Mesenchymal stem cell (in vitro differentiated cells and primary cell): ENCODE results near the gene FRMD4A.

Source experiments
- DNase-seq: peaks from one replicate; pipeline ENCODE4 v3.0.0-alpha.2; 2013
- H2AFZ ChIP-seq: one replicate; pipeline ENCODE4 v1.6.1; 2013; ENCODE audit warnings: low read depth, mild to moderate bottlenecking, control low read depth, inconsistent platforms, low read length, moderate library complexity
- H2AK5ac ChIP-seq: 2 replicates; pipeline ENCODE4 v1.6.1; 2013; ENCODE audit warnings: low read length, moderate library complexity, mild to moderate bottlenecking, inconsistent platforms; ENCODE audit not compliant: severe bottlenecking
- H2BK120ac ChIP-seq: one replicate; pipeline ENCODE4 v1.6.1; 2013; ENCODE audit warnings: low read depth, mild to moderate bottlenecking, inconsistent platforms, low read length, moderate library complexity
- H2BK12ac ChIP-seq, 2 experiments: one replicate each; pipeline ENCODE4 v1.6.1; 2013; ENCODE audit warnings: inconsistent platforms in 2 of 2, low read length in 2 of 2, mild to moderate bottlenecking in 2 of 2, moderate library complexity in 2 of 2, control low read depth in 1 of 2
- H2BK15ac ChIP-seq: one replicate; pipeline ENCODE4 v1.6.1; 2013; ENCODE audit warnings: mild to moderate bottlenecking, low read depth, inconsistent platforms; ENCODE audit not compliant: poor library complexity, severe bottlenecking
- H2BK5ac ChIP-seq: 2 replicates; pipeline ENCODE4 v1.6.1; 2013; ENCODE audit warnings: low read depth, mild to moderate bottlenecking, low read length, control low read depth, inconsistent platforms; ENCODE audit not compliant: poor library complexity, severe bottlenecking
- H3K14ac ChIP-seq, 2 experiments: one replicate each; pipeline ENCODE4 v1.6.1; 2013; ENCODE audit warnings: inconsistent platforms in 2 of 2, low read length in 2 of 2, control low read depth in 1 of 2, mild to moderate bottlenecking in 1 of 2, moderate library complexity in 1 of 2
- H3K18ac ChIP-seq, 2 experiments: one replicate each; pipeline ENCODE4 v1.6.1; 2013; ENCODE audit warnings: inconsistent platforms in 2 of 2, low read length in 2 of 2, control low read depth in 1 of 2, low read depth in 1 of 2, mild to moderate bottlenecking in 1 of 2
- H3K23ac ChIP-seq, 2 experiments: one replicate each; pipeline ENCODE4 v1.6.1; 2013; ENCODE audit warnings: inconsistent platforms in 2 of 2, low read length in 2 of 2, mild to moderate bottlenecking in 2 of 2, moderate library complexity in 2 of 2, control low read depth in 1 of 2
- H3K27ac ChIP-seq: 2 replicates; pipeline ENCODE4 v1.5.1; 2013; ENCODE audit warnings: mild to moderate bottlenecking, moderate library complexity, low read length, control low read depth, inconsistent platforms; ENCODE audit not compliant: poor library complexity, severe bottlenecking
- H3K27me3 ChIP-seq, 2 experiments: 2 replicates each; pipeline versions ENCODE4 v1.6.1 to v1.7.0; 2013; ENCODE audit warnings: low read length in 2 of 2, mild to moderate bottlenecking in 2 of 2, moderate library complexity in 2 of 2, control low read depth in 1 of 2, inconsistent platforms in 1 of 2; ENCODE audit not compliant: control insufficient read depth in 1 of 2, insufficient read depth in 1 of 2
- H3K36me3 ChIP-seq, 2 experiments: 2 replicates each; pipeline versions ENCODE4 v1.6.1 to v1.7.0; 2013; ENCODE audit warnings: low read length in 2 of 2, control low read depth in 1 of 2, inconsistent platforms in 1 of 2, low read depth in 1 of 2, mild to moderate bottlenecking in 1 of 2; ENCODE audit not compliant: insufficient read depth in 2 of 2, control insufficient read depth in 1 of 2
- H3K4ac ChIP-seq, 2 experiments: one replicate each; pipeline ENCODE4 v1.6.1; 2013; ENCODE audit warnings: inconsistent platforms in 2 of 2, low read length in 2 of 2, mild to moderate bottlenecking in 2 of 2, moderate library complexity in 2 of 2, control low read depth in 1 of 2, low read depth in 1 of 2
- H3K4me1 ChIP-seq: 2 replicates; pipeline ENCODE4 v1.6.1; 2013; ENCODE audit warnings: low read depth, low read length, control low read depth; ENCODE audit not compliant: control insufficient read depth, insufficient read depth
- H3K4me2 ChIP-seq: 2 replicates; pipeline ENCODE4 v1.6.1; 2013; ENCODE audit warnings: low read length, mild to moderate bottlenecking, inconsistent platforms; ENCODE audit not compliant: poor library complexity, severe bottlenecking
- H3K4me3 ChIP-seq, 2 experiments: 2 replicates each; pipeline versions ENCODE4 v1.5.1 to v1.7.0; 2013; ENCODE audit warnings: low read length in 2 of 2, mild to moderate bottlenecking in 2 of 2, control low read depth in 1 of 2, low read depth in 1 of 2; ENCODE audit not compliant: insufficient read depth in 1 of 2
- H3K79me1 ChIP-seq: replicated peaks from 2 replicates; pipeline ENCODE4 v1.6.1; 2013; ENCODE audit warnings: mild to moderate bottlenecking, control low read depth, low read length, inconsistent platforms; ENCODE audit not compliant: poor library complexity, severe bottlenecking
- H3K9ac ChIP-seq: 2 replicates; pipeline ENCODE4 v1.7.0; 2013; ENCODE audit warnings: mild to moderate bottlenecking, low read length, moderate library complexity
- H3K9me3 ChIP-seq: 2 replicates; pipeline ENCODE4 v1.7.0; 2013; ENCODE audit warnings: mild to moderate bottlenecking, low read length; ENCODE audit not compliant: control insufficient read depth
- H4K8ac ChIP-seq: one replicate; pipeline ENCODE4 v1.6.1; 2013; ENCODE audit warnings: inconsistent platforms, mild to moderate bottlenecking, low read length, moderate library complexity
- H4K91ac ChIP-seq: one replicate; pipeline ENCODE4 v1.6.1; 2013; ENCODE audit warnings: mild to moderate bottlenecking, low read length, inconsistent platforms
- WGBS: methylation state at CpG from one replicate; pipeline ENCODE4 v1.1.7; 2013; ENCODE audit warnings: mixed read lengths; 5-methylcytosine and 5-hydroxymethylcytosine counted together

FRMD4A gene

DNA sequence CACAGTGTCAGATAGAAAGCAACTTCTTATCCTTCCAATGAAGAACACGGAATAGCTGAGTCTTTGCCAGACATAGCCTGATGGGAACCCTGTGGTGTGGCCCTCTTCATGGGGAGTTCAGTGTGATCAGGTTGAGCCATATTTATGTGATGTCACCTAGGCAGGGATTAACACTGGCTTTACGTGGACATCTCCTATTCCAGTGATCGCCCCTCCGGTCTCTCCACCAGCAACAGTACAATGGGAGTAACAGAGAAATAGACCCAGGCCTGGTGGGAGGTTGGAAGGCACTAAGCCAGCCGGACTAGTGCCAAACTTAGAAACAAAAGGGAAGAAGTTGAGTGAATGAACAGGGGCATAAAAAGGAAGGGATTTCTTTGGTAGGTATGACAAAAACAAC, 385.9 kb downstream of the FRMD4A start:
- Histone ChIP-seq H3K4me3 (no peak overlapping the region), H3K18ac (peak overlapping the region; percentile 6 to 52), H3K9me3 (no peaks in the 10 kb centered on the region), H3K14ac (no peak overlapping the region), H3K9ac (no peak overlapping the region), H2BK15ac (no peak overlapping the region), H3K79me1 (no peaks in the 10 kb centered on the region), H3K27ac (no peak overlapping the region), H3K4me1 (peaks cover 5% of the 10 kb centered on the region), H2BK120ac (peak overlapping the region; percentile 92), H3K23ac (no peak overlapping the region), H2BK5ac (no peak overlapping the region), H3K27me3 (no peaks in the 10 kb centered on the region), H3K4me2 (no peak overlapping the region), H3K36me3 (no peaks in the 10 kb centered on the region), H4K8ac (peak overlapping the region; percentile 35), H2AK5ac (no peak overlapping the region), H4K91ac (peak overlapping the region; percentile 10), H2BK12ac (peak overlapping the region; percentile 61 to 98), H3K4ac (peak overlapping the region in 1 of 2 experiments; percentile 42), H2AFZ (no peak overlapping the region)
- no peak for DNase-seq
- WGBS = 96% methylated on average over 5 of the region's 5 CpGs

DNA sequence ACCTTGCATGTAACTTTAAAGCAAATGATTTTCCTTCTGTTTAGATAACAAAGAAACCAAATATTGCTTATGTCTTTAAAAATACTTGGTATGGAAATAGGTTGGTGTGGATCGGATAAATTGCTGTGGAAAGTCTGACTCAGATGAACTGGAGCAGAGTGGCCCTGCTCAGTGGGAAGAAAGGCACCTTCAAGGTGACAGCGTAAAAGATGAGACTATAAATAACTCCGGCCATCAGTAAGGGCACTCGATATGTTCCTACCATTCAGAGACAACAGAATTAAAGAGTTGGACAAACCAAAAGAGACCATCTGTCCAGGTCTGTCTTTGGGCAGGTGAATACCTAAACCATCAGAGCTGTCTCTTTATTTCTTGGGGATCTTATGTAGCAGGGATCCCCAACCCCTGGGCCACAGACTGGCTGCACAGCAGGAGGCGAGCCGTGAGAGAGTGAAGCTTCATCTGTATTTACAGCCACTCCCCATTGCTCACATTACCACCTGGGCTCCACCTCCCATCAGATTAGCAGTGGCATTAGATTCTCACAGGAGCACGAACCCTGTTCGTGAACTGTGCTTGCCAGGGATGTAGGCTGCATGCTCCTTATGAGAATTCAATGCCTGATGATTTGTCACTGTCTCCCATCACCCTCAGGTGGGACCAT, 386.9 kb downstream of the FRMD4A start:
- H3K4me1 ChIP-seq = peaks cover 5% of the 10 kb centered on the region
- H3K79me1 ChIP-seq = no peaks in the 10 kb centered on the region
- WGBS = 85% methylated on average over 8 of the region's 8 CpGs
- H3K4me3 ChIP-seq = no peak overlapping the region
- no peak overlapping the region for H4K91ac ChIP-seq
- no peak overlapping the region for H4K8ac ChIP-seq
- no peak overlapping the region for H2BK120ac ChIP-seq
- H3K9me3 ChIP-seq = no peaks in the 10 kb centered on the region
- no peaks in the 10 kb centered on the region for H3K36me3 ChIP-seq
- H2AK5ac ChIP-seq = no peak overlapping the region
- H2BK5ac ChIP-seq = no peak overlapping the region
- no peak overlapping the region for H3K23ac ChIP-seq
- H3K4ac ChIP-seq = no peak overlapping the region
- H3K9ac ChIP-seq = no peak overlapping the region
- no peak overlapping the region for H3K4me2 ChIP-seq
- H3K27ac ChIP-seq = no peak overlapping the region
- no peaks in the 10 kb centered on the region for H3K27me3 ChIP-seq
- H3K14ac ChIP-seq = no peak overlapping the region
- H3K18ac ChIP-seq = peak overlapping the region in 1 of 2 experiments; percentile 14
- H2BK12ac ChIP-seq = peak overlapping the region; percentile 46 to 80
- DNase-seq = no peak
- no peak overlapping the region for H2AFZ ChIP-seq
- no peak overlapping the region for H2BK15ac ChIP-seq

DNA sequence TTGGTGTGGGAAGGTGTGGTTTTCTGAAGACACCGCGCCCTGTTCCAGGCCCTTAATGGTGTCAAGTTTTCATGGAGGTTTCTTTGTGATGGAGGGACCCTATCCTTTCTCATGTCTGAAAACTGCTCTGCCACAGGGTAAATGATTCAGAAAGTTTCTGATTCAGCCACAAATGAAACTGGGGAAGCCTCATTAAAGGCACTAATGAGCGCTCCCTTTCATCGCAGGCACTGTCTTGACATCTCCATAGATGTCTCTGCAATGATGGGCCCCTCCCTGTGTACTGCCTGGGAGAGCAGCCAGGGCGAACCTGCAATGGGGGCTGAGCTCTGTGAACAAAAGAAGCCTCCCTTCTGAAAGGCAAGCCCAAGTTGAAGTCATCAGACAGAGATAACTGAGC, 388.7 kb downstream of the FRMD4A start:
- no peak overlapping the region for H2AK5ac ChIP-seq
- H3K4me1 ChIP-seq = peaks cover 5% of the 10 kb centered on the region
- H3K27me3 ChIP-seq = no peaks in the 10 kb centered on the region
- H2BK120ac ChIP-seq = no peak overlapping the region
- no peak overlapping the region for H3K4me2 ChIP-seq
- no peak overlapping the region for H2BK15ac ChIP-seq
- H3K27ac ChIP-seq = no peak overlapping the region
- no peak overlapping the region for H2BK5ac ChIP-seq
- no peak overlapping the region for H2AFZ ChIP-seq
- H3K4me3 ChIP-seq = no peak overlapping the region
- no peak overlapping the region for H3K14ac ChIP-seq
- H3K36me3 ChIP-seq = no peaks in the 10 kb centered on the region
- WGBS = 86% methylated on average over 5 of the region's 5 CpGs
- H2BK12ac ChIP-seq = no peak overlapping the region
- peak overlapping the region in 1 of 2 experiments; percentile 39 for H3K4ac ChIP-seq
- no peak overlapping the region for H4K8ac ChIP-seq
- peak overlapping the region in 1 of 2 experiments; percentile 14 for H3K18ac ChIP-seq
- no peak overlapping the region for H3K23ac ChIP-seq
- DNase-seq = no peak
- H3K9ac ChIP-seq = no peak overlapping the region
- H3K79me1 ChIP-seq = no peaks in the 10 kb centered on the region
- no peaks in the 10 kb centered on the region for H3K9me3 ChIP-seq
- H4K91ac ChIP-seq = peak overlapping the region; percentile 25

DNA sequence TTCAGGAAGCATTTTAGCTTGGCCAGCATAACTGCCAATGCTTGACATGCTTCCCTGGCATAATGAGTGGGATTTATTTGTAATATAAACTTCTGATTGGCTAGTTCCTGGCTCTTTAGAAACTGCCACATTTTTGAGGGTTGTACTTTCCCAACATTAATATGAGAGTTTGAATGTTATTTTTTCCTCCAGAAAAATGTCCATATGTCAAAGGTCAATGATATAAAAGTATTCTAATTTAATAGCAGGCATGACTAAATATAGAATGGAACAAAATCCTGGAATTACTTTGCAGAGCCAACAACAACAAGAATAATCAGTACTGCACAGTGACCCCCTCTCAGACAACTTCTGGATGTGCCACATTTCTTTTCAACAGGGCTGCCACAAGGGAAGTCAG, 391.3 kb downstream of the FRMD4A start:
- DNase-seq = no peak
- no peak overlapping the region for H2AK5ac ChIP-seq
- H3K36me3 ChIP-seq = no peaks in the 10 kb centered on the region
- no peaks in the 10 kb centered on the region for H3K27me3 ChIP-seq
- no peak overlapping the region for H2BK15ac ChIP-seq
- H3K14ac ChIP-seq = no peak overlapping the region
- H3K4me3 ChIP-seq = no peak overlapping the region
- no peak overlapping the region for H3K9ac ChIP-seq
- no peaks in the 10 kb centered on the region for H3K9me3 ChIP-seq
- H4K8ac ChIP-seq = no peak overlapping the region
- H2BK5ac ChIP-seq = no peak overlapping the region
- no peak overlapping the region for H2BK120ac ChIP-seq
- H3K79me1 ChIP-seq = no peaks in the 10 kb centered on the region
- H3K23ac ChIP-seq = no peak overlapping the region
- no peak overlapping the region for H3K18ac ChIP-seq
- no peak overlapping the region for H4K91ac ChIP-seq
- H3K4me1 ChIP-seq = peaks cover 1% of the 10 kb centered on the region
- H3K4ac ChIP-seq = no peak overlapping the region
- no peak overlapping the region for H3K27ac ChIP-seq
- H2BK12ac ChIP-seq = no peak overlapping the region
- H2AFZ ChIP-seq = no peak overlapping the region
- no peak overlapping the region for H3K4me2 ChIP-seq
